Osteocyte (in vitro differentiated cells): ENCODE results near the gene GDPD5. TPM values are rescaled to one million over a fixed set of nuclear protein-coding genes. Genes with fewer than 3 reads are reported as not detected.

ENCODE experiments used
- DNase-seq: peaks from one replicate; pipeline ENCODE4 v3.0.0; 2021; ENCODE audit warnings: mixed read lengths; ENCODE audit not compliant: unreplicated experiment; ENCODE audit errors: extremely low spot score
- H3K27ac Mint-ChIP-seq: one replicate; pipeline ENCODE4 v1.8.0; 2021; ENCODE audit warnings: mild to moderate bottlenecking, mixed read lengths; ENCODE audit not compliant: unreplicated experiment
- H3K27me3 Mint-ChIP-seq: one replicate; pipeline ENCODE4 v1.8.0; 2021; ENCODE audit warnings: mixed read lengths; ENCODE audit not compliant: unreplicated experiment
- H3K36me3 Mint-ChIP-seq: one replicate; pipeline ENCODE4 v1.8.0; 2021; ENCODE audit warnings: mixed read lengths; ENCODE audit not compliant: unreplicated experiment
- H3K4me1 Mint-ChIP-seq: one replicate; pipeline ENCODE4 v1.8.0; 2021; ENCODE audit warnings: mixed read lengths; ENCODE audit not compliant: unreplicated experiment
- H3K4me3 Mint-ChIP-seq: one replicate; pipeline ENCODE4 v1.8.0; 2021; ENCODE audit warnings: mild to moderate bottlenecking, moderate library complexity, mixed read lengths; ENCODE audit not compliant: unreplicated experiment
- H3K9me3 Mint-ChIP-seq: one replicate; pipeline ENCODE4 v1.8.0; 2021; ENCODE audit warnings: mixed read lengths; ENCODE audit not compliant: unreplicated experiment
- total RNA-seq: library from RNA; stranded (reverse); gene quantifications from 2 replicates; pipeline ENCODE4 v1.2.1, GENCODE V29; 2021
- TF ChIP-seq, protein P1 (sequence below): fragments of 200-600 bp; sonication (generic); IDR thresholded peaks from 2 replicates; pipeline ENCODE4 v1.5.0; 2021; ENCODE audit warnings: antibody characterized with exemption, mild to moderate bottlenecking, moderate library complexity

GDPD5 gene
- total RNA-seq, 1 donor from 2014 or later: 3.1 TPM

DNA sequence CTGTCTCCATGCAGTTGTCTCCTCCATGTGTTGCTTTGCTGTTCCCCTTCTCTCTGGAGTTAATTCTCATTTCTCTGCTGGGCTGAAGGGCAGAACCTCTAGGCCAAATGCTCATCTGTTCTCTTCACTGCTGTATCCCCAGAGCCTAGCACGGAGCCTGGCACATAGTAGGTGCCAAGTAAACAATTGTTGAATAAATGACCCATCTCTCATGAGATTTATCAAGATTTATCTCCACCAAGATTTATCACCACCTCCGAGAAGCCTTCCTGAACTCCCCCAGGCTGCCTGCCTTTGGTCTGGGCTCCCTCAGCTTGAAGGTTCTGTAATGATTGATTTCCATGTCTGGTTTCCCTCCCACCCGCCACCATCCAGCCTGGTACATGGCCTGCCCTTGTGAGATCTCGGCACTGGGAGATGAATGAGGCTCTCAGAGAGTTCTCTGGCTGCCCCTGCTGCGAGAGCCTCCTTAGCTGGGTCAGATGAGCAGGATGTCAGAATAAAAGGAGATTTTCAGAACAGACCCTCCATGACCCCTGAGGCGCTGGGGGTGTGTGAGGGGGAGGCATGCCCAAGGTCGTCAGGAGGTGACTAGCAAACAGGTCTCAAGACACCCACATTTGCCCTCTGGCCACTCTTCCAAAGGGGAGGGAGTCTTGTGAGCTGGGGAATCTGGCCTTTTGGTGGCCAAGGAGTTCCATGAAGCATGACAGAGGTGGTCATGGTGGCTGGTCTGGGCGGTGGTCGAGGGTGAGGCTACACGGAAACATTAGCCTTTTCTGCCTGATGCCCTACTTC lies 2.4 kb upstream of the GDPD5 start:
- TF ChIP-seq, protein P1, sequence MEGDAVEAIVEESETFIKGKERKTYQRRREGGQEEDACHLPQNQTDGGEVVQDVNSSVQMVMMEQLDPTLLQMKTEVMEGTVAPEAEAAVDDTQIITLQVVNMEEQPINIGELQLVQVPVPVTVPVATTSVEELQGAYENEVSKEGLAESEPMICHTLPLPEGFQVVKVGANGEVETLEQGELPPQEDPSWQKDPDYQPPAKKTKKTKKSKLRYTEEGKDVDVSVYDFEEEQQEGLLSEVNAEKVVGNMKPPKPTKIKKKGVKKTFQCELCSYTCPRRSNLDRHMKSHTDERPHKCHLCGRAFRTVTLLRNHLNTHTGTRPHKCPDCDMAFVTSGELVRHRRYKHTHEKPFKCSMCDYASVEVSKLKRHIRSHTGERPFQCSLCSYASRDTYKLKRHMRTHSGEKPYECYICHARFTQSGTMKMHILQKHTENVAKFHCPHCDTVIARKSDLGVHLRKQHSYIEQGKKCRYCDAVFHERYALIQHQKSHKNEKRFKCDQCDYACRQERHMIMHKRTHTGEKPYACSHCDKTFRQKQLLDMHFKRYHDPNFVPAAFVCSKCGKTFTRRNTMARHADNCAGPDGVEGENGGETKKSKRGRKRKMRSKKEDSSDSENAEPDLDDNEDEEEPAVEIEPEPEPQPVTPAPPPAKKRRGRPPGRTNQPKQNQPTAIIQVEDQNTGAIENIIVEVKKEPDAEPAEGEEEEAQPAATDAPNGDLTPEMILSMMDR: no peak
- Mint-ChIP-seq H3K27me3 (peaks cover 27% of the 10 kb centered on the region), H3K9me3 (no peaks in the 10 kb centered on the region), H3K4me3 (peak overlapping the region; percentile 8), H3K4me1 (peaks cover 5% of the 10 kb centered on the region), H3K36me3 (no peaks in the 10 kb centered on the region), H3K27ac (no peak overlapping the region)
- DNase-seq: no peak

- H3K27ac Mint-ChIP-seq: no peak overlapping the region
- no peak for DNase-seq
- H3K4me1 Mint-ChIP-seq: peaks cover 3% of the 10 kb centered on the region
- no peaks in the 10 kb centered on the region for H3K9me3 Mint-ChIP-seq
- no peaks in the 10 kb centered on the region for H3K36me3 Mint-ChIP-seq
- TF ChIP-seq, protein P1: no peak
- peak overlapping the region; percentile 77 for H3K4me3 Mint-ChIP-seq
- peaks cover 27% of the 10 kb centered on the region for H3K27me3 Mint-ChIP-seq
Observed at GRCh38 chr11:75527130-75527529, 1.4 kb upstream of the GDPD5 start.

DNA sequence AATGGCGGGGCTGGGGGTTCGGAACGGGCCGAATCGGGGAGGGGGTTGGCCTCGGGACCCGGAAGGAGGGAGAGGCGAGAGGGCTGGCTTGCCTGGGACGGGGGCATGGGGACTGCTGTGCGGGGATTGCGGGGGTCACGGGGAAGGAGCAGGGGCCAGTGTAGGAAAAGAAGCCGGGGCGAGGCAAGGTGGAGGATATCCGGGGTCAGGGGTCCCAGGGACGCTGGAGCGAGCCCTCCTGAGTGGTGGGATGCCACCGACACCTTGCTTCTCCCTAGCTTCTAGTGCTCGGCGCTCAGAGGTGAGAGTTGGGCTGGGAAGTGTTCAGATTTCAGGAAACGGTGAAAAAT lies 426 bp upstream of the GDPD5 start:
- Mint-ChIP-seq H3K4me3 (peak overlapping the region; percentile 77), H3K4me1 (peaks cover 2% of the 10 kb centered on the region), H3K27me3 (peaks cover 25% of the 10 kb centered on the region), H3K9me3 (no peaks in the 10 kb centered on the region), H3K36me3 (no peaks in the 10 kb centered on the region), H3K27ac (no peak overlapping the region)
- TF ChIP-seq, protein P1: no peak
- DNase-seq: no peak

- Mint-ChIP-seq H3K27me3 (peaks cover 25% of the 10 kb centered on the region), H3K4me1 (peaks cover 2% of the 10 kb centered on the region), H3K27ac (no peak overlapping the region), H3K36me3 (no peaks in the 10 kb centered on the region), H3K4me3 (peak overlapping the region; percentile 65), H3K9me3 (no peaks in the 10 kb centered on the region)
- TF ChIP-seq, protein P1: no peak
- no peak for DNase-seq
Observed at GRCh38 chr11:75524665-75525432, 892 bp downstream of the GDPD5 start.
